NCI-H524 treated with DMSO at 0.1 percent for 48 hours (cell line): Measurements from ENCODE around the gene LAMA5.

Experiments
- DNase-seq: peaks from one replicate; lab custom pipeline; 2025; lab: John Stamatoyannopoulos, UW

The LAMA5 gene

DNA sequence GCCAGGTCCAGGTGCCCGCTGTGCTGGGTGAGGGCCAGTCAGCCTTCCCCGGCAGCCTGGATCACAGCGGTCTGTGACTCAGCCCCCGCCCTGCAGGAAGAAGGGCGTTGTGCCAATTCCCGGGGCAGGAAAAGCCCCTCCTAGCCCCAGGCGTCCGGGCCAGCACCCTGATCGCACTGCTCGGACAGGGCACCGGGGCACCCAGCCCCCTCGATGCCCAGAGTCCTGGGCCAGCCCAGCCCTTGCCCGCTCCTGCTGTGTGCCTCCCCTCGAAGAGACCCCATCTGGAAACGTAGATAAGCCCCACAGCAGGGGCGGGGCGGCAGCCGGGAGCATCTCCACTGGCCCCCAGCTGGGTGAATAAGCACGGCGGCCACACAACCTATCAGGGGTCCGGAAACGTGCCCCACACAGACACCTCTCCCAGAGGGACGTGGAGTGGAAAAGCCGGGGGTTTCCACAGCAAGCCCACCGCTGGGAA is 9.9 kb downstream of the LAMA5 start:
- no peak for DNase-seq

DNA sequence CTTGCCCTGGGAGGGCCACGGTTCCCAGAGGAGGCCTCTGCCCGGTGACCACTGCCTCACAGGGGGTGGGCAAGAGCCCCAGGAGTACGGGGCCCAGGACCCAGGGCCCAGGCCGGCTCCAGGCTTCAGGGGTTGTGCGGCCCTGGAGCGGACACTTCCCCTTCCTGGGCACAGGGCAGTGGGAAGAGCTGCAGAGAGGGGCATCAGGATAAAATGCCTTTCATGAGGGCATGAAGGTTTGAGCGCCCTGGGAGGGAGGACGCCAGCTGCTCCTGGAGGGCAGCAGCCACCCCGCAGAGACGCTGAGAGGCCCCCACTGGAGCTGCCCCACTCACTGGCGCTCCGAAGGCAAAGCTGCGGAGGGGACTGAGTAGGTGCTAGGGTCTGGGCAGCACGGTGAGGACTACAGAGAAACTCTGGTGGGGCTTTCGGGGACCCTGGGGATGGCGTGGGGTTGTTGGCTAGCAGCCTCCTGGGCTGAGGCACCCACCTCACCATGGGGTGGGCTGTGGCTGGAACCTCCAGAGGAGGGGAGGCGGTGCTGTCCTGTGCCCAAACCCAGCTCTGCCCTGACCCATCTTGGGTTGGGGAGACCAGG is 10.4 kb downstream of the LAMA5 start:
- DNase-seq = no peak

DNA sequence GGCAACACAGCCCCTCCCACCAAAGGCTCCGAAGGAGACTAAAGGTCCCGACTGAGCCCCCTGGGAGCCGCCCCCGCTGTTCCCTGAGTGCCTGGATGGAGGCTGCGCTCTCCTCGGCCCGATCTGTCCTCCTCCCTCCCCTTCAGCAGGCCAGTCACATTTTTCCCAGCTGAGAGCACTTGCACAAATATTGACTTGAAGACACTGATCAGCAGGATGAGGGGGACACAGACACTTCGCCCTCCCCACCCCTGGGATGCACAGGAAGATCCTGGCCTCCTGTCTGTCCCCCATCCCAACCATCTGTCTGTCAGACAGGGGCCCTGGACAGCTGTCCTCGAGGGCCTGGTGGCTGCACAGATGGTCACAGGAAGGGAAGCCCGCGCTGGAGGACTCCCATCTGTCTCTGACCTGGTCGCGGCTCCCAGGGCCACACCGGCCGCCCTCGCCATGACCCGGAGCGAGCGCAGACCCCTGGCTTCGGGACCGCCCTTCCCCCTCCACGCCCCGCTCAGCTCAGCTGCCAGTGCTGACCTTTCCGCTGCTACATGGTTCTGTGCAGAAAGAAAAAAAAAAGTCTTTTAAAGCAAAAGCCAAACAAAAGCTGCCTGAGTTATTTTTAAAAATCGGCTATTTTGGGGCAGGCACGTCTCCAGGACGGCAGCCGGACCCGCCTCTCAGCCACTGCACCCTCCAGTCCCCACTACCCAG is 11.1 kb downstream of the LAMA5 start:
- DNase-seq = peak; percentile 77

DNA sequence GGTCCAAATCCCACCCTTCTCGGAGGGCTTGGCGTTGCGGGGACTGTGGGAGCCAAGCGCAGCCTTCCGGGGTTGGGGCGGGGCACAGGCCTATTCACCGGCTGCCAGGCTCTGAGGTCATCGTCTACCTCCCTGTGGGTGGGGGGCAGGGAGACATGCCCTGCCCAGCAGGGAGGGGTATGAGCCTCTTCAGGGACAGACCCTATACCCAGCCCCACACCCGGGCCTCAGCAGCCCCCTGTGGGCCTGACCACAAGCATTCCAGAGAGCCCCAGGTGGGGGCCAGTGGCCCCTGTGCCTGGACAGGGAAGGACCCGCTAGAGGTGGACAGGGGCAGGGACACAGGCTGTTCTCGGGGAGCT is 11.6 kb downstream of the LAMA5 start:
- no peak for DNase-seq

DNA sequence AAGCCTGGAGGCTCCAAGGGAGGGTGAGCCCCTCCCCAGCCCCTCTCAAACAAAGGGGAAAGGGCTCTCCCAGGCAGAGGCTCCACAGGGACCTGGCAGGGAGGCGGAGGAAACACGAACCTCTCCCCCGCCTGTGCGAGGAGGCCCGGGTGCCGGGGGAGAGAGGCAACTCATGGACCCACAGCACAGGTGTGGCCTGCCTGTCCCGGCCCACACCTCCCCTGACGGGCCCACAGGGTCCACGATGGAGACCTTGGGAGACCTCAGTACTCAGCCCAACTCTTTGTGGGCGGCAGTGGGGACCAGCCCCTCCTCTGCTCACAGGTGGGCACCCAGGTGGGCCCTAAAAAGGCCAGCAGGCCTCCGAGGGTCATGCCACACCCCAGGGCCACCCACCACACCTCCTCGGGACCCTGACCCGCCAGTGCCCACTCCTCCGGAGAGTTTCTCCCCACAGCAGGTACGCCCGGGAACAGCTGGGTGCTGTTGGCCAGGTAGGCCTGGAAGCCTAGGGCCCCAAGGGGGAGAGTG is 12.2 kb downstream of the LAMA5 start:
- DNase-seq = no peak

DNA sequence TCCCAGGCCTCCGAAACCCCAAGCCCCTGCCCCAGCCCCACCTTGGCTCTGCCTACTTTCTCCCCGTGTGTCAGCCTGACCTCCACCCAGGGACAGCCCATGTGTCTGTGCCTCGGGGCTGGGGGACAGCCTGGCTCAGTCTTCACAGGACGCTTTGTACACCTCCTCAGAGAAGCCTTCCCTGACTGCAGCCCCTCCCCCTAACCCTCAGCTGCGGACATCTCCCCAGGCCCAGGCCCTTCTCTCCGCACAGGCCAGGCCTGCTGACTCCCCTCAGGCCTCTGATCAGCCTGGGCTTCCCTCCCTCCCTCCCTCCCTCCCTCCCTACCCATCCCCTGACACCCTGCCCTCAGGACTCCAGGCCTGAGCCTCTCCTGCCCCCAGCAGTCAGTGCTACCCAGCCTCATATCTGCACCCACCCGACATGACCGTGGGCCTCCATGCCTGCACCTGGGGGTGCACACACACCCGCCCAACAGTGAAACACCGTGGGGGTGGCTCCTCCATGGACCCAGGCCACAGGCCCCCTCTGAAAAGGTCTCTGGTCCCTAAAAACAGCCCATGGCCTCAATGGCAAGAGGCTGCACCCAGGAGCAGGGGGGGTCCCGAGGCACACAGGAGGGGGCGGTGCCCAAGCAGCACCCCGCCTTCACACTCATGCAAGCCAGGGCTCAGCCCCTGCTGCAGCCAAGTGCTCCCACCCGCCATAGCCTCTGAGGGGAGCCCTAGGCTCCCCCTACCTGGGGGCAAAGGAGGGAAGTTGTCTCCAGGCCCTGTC is 12.9 kb downstream of the LAMA5 start:
- no peak for DNase-seq

DNA sequence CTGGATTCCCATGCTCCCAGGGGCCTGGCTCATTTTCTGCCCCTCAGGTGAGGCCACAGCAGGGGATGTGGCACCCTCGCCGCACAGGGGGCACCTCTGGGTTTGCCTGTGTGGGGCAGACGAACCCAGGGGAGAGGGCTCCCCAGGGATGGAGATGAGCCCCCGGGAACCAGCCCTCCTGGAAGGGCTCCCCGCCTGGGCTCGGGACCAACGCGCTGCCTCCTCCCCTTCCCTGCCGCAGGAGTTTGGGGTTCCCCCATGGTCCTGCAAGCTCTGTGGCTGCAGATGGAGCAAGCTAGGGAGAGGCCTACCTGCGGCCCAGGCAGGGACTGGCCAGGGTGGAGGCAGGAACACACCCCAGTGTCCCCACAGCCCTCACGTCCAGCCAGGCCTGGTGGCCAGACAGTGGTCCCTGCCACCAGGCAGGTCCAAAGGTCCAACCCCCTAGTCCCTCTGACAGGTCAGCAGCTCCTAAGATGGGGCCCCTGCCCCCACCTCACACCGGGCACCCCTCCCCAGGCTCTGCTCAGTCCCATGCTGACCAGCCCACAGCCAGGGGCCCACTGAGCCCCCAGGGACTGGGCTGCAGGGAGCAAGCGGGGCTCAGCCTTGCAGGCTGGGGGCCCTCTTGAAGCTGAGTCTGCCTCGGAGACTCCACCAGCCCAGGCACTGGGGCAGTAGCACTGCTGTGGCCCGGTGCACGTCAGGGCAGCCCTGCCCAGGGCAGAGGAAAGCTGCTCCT is 13.7 kb downstream of the LAMA5 start:
- DNase-seq = no peak

DNA sequence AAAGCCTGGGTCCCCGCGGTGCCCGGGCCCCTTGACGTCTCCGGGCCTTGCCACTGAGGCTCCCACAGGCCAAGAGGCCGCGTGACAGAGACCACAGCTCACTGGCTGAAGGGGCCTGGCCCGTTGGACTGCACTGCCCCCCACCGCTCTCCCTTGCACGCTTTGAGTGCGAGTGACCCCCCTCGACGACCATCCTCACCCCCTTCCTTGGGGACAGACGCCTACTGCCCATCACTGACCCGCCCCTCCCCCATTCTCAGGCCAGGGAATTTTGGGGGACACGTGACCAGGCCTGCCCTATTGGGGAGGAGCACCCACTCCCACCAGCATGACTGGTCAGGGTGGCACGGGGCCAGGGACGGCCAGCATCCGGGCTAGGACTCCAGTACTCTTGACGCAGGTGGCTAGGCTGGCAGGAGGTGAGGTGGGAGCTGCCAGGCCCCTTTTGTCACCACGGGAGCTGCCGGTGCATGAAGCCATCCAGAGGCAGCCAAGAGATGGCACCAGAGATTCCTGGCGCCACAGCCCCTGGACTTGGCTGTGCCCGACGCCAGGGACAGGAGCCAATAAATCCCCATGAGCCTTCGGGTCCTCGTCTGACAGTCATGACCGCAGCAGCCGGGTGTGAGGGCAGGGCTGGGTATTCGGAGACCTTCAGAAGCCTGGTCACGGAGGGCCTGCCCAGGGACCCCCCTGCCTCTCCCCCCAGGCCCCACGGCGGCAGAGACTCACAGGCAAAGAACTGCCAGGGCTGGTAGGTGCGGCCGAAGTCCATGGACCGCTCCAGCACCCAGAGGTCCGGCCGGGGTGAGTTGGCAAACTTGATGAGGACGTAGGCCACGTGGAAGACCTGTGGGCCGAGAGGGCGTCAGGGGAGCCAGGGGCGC is 14.5 kb downstream of the LAMA5 start:
- no peak for DNase-seq

DNA sequence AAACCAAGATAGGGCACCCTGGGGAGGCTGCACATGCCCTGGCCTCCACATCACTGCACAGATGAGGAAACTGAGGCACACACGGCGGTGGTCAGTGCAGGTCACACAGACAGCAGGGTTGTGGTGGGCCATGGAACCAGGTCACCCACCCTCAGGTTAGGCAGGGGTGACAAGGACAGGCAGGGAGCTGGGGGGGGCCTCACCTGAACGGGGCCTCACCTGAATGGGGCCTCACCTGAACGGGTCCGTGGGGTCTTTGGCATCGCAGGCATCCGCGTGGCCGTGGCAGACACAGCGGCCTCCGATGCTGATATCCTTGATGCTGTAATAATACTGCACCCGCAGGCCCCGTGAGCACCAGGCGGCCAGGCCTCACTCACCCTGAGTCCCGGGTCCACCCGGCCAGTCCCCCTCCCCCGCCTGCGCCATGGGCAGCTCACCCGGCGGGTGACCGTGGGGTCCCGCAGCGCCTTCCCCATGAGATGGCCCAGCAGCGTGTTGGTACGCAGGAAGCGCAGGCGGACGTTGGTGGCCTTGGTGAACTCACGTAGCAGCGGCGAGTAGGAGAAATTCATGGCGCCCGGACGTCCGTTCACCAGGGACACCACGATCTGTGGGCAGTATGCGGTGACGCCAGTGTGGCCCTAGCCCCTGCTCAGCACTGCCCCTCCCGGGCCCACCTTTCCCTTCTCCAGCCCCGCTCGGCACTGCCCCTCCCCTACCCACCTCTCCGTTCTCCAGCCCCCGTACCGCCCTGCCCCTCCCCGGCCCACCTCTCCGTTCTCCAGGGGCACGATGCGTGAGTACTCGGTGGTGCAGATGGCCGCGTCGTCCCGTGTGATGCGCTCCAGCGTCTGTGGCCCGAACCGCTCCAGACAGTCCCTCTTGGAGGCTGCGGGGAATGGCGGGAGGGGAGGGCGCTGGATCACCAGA is 15.4 kb downstream of the LAMA5 start:
- DNase-seq = no peak

DNA sequence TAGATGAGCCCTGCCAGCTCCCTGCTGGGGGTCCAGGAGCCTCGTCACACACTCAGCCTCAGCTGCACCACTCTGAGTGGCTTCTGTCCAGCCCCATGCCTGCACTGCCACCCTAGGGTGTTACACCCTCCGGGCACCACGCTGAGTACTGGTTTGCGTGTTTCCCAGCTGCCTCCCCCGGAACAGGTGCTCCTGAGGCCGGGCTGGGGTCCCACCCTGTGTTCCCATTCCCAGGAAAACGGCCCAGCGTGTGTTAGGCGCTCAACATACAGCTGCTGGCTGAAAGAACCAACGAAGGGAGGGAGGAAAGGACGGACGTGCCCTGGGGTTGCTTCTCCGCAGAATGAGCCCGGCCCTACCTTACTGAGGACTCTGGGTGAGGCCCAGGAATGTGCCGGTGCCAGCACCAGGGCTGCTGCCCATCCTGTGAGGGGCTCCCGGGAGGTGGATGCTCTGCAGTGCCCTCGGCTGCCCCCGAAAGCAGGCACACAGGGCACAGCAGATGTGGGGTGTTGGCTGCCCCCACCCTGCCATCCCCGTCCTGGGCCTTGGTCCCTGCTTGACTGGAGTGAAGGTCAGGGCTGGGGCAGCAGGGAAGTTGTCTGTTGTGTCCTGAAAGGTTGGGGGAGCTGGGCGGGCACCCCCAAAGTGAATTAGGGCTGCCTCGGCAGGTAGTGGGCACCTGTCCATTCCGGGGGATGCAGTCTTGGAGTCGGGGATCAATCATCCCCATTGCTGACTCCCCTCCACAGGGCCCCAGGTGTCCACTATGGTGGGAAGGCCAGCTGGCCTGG is 16.3 kb downstream of the LAMA5 start:
- no peak for DNase-seq

DNA sequence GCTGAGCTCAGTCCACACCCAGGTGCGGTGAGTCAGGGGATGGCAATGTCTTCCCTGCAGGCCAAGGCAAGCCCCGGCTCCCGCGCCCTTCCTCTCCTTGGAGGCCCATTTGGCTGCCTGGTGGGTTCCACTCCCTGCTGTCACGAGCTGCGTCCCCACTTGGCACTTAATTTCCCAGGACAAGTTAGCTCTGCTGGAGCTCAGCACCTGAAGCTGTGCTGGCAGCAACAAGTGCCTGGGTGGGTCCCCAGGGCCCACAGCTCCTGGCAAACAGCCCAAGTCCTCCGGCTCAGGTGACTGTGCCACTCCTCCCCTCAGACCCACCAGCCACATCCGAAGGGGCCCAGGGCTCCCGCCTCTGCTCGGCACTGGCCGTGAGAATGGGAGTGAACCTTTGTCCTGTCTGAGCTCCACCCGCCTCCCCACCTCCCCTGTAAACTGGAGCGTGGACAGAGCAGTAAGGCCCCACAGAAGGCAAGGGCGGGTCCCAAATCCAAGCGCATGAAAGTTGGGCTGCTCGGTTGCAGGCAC is 16.9 kb downstream of the LAMA5 start:
- no peak for DNase-seq

DNA sequence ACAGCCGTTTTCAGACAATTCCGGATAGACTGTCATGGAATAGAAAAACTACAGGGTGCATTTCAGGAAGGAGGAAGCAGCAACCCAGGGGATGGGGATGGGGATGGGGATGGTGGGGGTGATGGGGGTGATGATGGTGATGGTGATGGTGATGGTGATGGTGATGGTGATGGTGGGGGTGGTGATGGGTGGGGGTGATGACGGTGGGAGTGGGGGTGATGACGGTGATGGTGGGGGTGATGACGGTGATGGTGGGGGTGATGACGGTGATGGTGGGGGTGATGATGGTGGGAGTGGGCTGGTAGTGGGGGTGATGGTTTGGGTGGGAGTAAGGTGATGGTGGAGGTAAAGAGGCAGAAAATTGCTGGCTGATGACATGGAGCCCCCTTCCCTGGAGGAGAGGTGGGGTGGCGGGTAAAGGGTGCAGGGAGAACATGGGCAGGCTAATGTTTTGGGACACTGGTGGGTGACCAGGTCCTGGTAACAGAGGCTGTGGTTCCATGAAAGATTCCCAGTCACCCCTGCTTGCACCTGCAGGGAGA is 17.5 kb downstream of the LAMA5 start:
- DNase-seq = no peak

DNA sequence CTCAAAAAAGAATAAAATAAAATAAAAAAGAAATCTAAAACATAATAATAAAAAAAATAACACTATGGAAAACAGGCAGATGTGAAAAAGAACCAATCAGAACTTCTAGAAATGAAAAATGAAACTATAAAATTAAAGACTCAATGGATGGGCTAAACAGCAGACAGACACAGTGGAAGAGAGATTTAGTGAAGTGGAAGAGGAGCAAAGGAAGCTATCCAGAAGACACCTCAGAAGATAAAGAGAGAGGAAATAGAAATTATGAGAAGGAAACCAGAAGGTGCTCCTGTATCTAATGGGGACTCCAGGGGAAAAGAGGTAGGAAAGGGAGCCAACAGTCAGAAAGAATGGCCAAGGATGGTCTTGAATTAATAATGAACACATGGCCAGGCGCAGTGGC is 18.5 kb downstream of the LAMA5 start:
- no peak for DNase-seq

DNA sequence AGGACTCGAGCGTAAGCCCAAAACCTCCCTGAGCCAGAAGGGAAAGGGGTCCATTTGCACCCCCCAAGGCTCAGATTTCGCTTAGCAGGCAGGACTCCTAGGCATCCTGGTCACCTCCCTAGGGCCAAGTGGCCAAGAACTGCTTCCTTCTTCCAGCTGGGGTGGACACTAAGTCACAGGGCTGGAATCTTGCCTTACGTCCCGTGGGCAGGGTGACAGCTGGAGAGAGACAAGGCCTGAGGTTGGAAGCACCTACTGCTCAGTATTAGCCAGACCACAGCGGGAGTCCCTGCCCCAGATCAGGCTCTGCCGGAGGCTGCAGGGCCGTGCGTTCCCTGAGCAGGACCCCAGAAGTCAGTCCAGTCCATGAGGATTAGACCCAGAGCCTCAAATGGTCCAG is 19.7 kb downstream of the LAMA5 start:
- DNase-seq = no peak

DNA sequence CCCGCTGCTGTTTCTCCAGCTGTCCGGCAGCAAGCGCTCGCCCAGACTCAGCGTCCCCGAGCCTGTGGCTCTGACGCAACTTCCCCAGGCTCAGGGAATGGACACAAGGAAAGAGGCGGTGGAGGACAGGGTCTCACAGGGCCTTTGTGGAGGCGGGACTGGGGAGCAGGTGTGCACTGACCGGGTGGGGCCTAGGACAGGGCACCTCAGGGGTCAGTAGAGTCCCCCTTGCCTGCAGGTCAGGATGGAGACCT is 20.0 kb downstream of the LAMA5 start:
- DNase-seq = no peak

DNA sequence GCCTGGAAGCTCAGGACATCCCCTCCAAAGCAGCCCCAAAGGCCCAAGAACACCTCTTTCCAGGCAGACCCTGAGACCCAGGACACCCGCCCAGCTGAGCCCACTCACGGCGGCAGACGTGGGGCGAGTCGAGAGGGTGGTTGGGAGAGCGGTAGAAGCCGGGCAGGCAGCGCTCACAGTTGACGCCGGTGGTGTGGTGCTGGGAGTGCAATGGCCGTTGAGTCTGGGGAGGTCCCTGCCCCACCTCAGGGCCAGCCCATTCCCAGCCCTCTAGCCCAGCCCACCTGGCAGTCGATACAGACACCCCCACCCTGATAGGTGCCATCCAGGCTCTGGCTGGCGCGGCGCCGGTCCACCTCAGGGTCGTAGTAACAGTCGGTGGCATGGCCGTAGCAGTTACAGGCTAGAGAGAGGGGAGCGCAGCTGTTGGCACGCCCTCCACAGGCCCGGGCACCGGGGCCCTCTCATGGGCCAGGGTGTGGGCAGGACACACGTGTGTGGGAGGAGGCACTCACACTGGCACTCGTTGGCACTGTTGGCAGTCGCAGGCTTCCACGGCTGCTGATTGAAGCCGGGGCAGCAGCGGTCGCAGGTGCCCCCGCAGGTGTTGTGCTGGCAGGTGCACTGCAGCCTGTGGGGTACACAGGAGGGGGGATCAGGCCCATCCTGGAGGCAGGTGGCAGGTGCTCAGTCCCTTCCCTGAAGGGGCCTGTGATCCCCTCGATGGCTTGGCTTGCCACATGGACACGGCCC is 20.5 kb downstream of the LAMA5 start:
- DNase-seq = no peak

DNA sequence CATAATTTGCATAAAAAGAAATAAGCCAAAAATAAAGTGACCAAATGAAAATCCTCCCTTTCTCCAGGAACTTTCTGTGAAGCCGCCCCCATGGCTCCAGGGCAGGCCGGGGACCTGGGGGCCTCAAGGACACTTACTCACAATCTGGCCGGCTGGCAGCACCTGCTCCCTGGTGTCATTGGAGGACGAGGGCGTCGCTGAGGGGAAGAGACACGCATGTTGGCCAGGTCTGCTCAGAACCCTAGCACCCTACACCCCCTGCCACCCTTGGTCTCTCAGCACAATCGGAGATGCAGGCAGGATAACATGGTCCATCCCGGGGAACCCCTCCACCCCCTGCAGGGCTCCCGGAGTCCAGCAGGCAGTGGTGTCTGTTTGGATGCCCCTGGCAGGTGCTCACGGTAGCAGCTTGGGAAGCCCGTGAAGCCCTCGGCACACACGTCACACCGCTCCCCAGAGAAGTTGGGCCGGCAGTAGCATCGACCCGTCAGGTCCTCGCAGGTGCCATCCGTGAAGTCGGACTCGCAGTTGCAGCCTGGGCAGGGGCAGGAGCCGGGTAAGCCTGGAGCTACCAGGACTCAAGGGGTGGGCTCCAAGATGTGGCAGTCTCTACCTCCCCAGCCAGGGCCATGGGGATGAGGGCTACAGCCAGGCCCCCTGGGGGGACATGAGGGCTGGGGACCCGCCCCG is 21.3 kb downstream of the LAMA5 start:
- DNase-seq = no peak

DNA sequence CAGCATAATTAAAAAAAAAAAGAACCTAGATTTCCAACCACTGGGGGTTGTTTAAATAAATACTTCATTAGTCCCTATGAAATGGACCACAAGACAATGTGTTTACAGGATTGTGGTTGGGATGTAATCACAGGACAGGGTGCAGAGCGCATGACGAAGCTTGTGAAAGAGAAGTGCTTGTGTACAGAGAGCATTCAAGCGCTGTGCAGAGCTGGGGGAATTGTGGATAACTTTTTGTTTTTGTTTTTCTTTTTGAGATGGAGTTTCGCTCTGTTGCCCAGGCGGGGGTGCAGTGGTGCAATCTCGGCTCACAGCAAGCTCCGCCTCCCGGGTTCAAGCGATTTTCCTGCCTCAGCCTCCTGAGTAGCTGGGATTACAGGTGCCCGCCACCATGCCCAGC is 22.3 kb downstream of the LAMA5 start:
- DNase-seq = no peak
